ENCODE data around the gene USP1.

Gene USP1

GRCh38 chr1:62493656-62494055, 56.8 kb downstream of the USP1 start:
- no peak for DNase-seq

GRCh38 chr1:62494137-62494536, 57.3 kb downstream of the USP1 start:
- DNase-seq, result no peak

GRCh38 chr1:62500210-62500609, 63.4 kb downstream of the USP1 start:
- DNase-seq, result no peak
